ENCODE measurements around the gene VAMP2.
A peak's percentile ranks its signal among the peaks of the same experiment; 100 is the strongest.
"Not testable (repeated sequence)": the region's sequence is repeated elsewhere in the genome, so short reads cannot be mapped to it uniquely, and the experiment has no call there.

Gene VAMP2

DNA sequence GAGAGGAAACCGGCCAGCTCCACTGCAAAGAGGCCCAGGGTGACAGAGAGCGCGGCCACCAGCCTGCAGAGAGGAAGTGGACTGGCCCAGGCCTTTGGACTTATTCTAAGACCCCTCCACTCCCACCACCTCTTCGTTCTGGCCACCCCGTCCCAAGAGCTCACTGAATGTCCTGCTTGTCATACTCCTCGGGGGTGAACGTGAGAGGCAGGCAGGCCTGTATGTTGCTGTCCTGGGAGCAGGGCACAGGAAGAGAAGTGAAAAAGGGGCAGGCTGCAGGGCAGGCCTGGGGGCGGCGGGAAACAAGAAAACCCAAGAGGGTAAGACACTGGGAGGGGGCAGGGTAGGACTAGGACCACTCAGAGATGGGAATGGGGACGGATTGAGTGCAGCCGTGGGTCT is 13.0 kb upstream of the VAMP2 start:
- no peak for DNase-seq

DNA sequence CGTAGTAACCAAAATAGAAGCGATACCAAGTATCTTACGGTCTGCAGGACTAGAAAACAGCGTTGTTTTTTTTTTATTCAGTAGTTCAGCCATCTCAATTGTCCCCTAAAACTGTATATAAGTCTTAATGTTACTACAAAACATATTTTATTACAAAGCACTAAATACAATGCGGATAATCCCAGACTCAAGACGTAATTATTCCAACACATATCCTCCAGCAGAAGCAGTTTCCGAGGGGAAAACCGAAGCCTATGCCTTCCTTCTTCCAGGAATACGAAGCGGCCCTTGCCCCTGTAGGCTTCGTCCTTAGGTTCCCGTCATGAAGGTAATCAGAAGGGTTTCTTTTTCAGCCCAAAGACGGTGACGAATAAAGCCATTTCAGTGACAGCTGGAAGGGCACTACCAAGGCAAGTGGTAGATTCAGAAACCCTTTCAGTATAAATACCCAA is 11.1 kb upstream of the VAMP2 start:
- DNase-seq, result no peak

GRCh38 chr17:8173056-8173870 is 10.5 kb upstream of the VAMP2 start:
- DNase-seq, result peak; percentile 86 to 95

- DNase-seq, result not testable (repeated sequence)
Measured at GRCh38 chr17:8170186-8170585, 7.4 kb upstream of the VAMP2 start.

GRCh38 chr17:8167526-8167925 is 4.8 kb upstream of the VAMP2 start:
- DNase-seq, result no peak

GRCh38 chr17:8166731-8167130 is 4.0 kb upstream of the VAMP2 start:
- no peak for DNase-seq

GRCh38 chr17:8164815-8165131 is 2.0 kb upstream of the VAMP2 start:
- no peak for DNase-seq

- DNase-seq, result peak; percentile 35 to 38
Measured at GRCh38 chr17:8163978-8164814, 1.4 kb upstream of the VAMP2 start.

DNA sequence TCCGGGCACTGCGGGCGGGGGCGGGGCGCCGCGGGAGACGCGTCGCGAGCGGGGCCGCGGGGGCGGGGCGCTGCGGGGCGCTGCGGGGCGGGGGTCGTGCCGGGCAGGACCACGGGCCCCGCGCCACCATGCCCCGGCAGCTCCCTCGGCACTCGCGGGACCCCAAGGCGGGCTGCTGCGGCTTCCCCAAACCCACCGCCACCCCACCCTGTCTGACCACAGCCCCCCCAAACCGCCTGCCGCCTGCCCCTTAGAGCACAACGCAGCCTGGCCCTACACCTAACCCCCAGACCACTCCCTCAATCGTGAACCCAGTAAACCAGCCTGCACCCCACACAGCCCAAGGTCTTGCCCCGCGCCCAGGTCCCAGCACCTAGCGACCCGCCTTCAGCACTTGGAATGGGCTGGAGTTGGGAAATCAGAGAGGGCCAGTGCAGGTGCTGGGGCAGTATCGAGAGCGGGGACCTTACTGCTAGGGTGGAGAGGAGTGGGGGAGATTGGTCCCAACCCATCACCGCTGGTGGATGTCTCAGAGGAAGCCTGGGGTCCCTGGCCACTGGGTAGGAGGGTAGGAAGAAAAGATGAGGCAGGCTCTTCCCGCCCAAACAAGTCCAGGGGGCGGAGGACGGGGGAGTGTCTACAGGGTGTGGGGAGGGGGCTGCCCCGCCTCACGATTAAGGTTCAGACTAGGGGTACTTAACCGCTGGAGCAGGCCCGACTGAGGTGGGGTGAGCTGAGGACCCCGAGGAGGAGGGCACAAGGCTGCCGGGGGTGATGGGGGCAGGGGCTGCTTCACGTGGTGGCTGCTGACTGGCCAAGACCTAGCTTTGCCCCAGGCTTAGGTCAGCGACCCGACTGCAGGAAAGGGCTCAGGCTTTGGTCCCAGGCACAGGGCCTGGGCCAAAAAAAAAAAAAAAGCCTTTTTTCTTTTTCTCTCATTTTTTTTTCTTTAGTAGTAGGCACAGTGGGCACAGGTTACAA is 539 bp upstream of the VAMP2 start:
- DNase-seq, result no peak

GRCh38 chr17:8161289-8162232 is 1.2 kb downstream of the VAMP2 start:
- DNase-seq, result no peak

DNA sequence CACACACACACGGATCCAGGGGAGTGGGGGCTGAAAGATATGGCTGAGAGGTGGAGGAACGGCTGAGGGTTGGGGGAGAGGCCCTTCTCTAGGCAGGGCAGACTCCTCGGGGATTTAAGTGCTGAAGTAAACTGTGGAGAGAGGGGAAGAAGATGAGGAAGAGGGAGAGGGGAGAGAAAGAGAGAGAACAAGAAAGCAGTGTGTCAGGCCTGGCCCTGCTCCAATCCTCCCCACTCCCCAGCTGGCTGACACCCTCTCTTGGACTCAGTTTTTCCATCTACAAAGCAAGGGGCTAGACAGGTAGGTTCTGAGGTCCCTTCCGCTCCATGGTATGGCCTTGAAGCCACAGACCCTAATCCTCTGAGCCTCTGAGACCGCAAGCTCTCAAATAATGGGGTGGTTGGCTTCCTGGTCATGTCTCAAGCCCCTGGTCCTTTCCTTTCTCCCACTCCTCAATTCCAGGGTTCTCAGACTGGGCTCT is 2.0 kb downstream of the VAMP2 start:
- DNase-seq, result no peak

DNA sequence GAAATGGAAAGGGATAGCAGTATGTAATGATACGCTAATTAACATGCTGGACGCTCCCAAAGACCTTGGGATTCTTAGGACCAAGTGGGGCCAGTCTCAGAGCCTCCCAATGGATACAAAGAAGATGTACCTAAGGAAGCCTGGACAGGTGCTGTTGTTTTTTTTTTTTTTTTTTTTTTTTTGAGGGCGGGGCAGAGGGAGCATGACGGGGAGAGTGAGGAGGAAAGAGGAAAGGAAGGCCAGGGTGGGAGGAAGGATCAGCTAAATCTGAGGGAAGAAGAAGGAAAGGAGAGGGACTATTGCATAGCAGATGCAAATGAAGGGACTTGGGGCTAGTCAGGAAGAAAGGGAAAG is 2.5 kb downstream of the VAMP2 start:
- no peak for DNase-seq

GRCh38 chr17:8159459-8160223 is 3.1 kb downstream of the VAMP2 start:
- no peak for DNase-seq

DNA sequence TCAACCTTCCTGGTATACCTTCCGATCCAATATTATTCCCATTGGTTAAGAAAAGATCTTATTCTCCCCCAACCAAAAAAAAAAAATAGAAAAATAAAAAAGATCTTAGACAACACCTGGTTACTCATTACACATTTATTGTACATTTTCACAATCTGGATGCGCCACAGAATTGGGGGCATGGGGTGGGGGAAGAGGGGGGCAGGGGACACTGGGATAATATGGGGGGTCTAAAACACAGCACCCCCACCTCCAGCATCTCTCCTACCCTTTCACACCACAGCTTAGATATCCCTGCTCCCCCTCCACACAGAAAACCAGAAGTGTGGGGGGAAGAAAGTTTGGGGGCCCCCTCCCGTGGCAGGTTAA is 3.7 kb downstream of the VAMP2 start:
- no peak for DNase-seq

GRCh38 chr17:8158267-8159031 is 4.3 kb downstream of the VAMP2 start:
- DNase-seq, result peak; percentile 78 to 87

DNA sequence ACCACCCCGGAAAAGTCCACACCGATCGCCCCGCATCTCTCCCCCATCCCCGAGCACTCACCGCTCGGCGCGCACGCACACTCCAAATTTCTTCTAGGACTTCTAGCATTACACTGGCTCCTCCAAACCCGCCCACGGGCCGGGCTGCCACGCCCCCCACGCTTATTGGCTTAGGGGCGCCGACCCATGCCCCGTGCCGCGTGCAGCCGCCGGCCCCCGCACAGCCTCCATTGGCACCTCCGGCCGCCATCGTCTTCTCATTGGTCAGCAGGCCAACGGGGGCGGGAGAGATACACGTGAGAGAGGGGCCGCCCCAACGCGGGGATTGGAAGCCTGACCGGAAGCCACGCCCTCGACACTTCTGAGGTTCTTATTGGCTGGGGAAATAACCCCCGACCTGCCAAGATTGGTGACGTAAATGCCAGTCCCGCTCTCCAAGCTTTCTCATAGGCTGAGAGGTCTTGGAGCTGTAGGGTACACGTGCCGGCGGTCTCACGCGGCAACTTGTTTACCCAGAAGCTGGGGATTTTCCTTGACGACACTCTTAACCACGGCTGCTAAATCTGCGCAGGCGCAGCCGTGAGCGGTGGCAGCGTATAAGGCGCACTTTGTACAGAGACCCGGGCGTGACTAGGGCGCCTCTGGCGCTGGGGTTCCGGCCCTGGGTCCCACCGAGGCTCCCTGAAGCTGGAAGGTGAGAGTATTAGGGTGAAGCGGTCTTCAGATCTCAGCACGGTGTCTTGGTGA is 6.3 kb downstream of the VAMP2 start:
- peak; percentile 100 for DNase-seq

DNA sequence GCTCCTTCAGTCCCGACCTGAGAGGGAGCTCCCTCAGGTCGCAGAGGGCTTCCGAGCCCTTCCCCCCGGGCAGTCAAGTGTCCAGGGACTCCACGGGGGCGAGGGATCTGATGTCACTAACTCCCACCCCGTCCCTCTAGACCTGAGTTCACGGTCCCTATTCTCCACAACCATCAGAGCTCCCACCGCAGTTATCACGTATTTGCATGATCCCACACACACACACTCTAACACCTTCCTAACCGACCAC is 6.8 kb downstream of the VAMP2 start:
- no peak for DNase-seq

DNA sequence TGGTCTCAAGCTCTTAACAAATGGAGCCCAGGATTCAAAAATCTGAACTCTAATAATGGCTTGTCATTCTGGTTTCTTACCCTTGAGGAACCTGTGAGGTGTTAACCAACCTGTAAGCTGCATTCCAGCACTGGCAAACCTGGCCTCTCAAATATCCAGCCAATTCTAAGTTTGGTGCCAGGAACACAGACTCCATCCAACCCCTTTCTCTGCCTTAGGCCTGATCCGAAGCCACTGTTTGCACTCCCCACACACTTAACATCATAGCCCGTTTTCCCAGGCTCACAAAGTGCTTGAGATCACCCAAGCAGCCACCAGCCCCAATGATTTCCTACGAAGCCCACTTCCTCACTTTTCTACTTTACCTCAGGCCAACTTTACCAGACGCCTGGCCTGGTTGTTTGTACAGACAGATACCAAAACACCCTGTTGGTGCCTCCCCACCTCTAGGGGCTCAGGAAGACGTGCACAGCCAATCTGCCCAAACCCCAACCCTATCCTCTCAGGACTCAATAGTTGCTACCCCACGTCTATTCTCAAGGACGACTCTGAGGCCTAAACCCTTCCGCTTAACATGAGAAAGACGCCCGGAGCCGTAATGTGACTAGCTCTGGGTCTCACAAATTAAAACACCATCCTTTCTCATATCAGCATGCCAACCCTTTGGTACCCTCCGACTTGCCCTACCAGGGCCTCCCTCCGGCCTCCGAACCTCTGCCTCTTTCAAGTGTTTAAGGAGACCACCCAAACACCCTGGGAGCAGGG is 7.3 kb downstream of the VAMP2 start:
- no peak for DNase-seq

DNA sequence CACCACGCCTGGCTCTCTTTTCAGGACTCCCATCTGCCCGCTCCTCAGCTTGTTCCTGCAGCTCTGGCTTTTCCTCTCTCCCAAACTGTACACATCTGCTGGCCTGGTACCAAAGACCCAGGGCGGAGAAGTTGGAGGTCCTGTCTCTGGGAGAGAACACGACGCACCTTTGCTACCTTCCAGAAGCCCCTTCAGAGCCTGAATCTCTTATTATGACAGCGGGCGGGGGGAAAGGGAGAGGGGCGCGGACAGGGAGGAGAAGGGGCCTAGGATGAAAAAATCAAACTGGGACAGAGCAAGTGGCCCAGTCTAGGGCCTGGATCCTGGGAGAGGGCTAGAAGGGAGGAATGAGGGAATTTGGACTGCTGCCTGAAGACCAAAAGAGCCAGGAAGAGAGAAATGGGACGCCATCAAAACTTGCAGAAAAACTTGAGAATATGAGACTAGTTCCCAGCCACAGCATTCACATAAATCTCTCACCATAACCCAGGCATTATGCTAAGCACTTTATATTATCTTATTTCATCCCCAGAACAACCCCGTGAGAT is 8.1 kb downstream of the VAMP2 start:
- DNase-seq, result no peak

Measured in SW 1271 (cell line).